SK-N-SH (cell line): Measurements from ENCODE around the gene ITSN1.

ENCODE experiments used
- CTCF ChIP-seq: fragments of 200-600 bp; sonication (generic); IDR thresholded peaks from 2 replicates; pipeline ENCODE4 v1.6.1; 2017; ENCODE audit warnings: antibody characterized with exemption, mild to moderate bottlenecking, moderate library complexity
- EP300 ChIP-seq, 2 experiments: IDR thresholded peaks; 2 replicates each; pipeline versions ENCODE4 v1.4.0 to v1.6.1; 2012; ENCODE audit warnings: borderline replicate concordance in 1 of 2, low read depth in 1 of 2, low read length in 1 of 2
- EZH2phosphoT487 ChIP-seq: fragments of 200-600 bp; sonication (generic); IDR thresholded peaks from 2 replicates; pipeline ENCODE4 v1.6.1; 2017; ENCODE audit warnings: low read depth, mixed run types, mild to moderate bottlenecking, antibody characterized with exemption, moderate library complexity, borderline replicate concordance
- FOXM1 ChIP-seq: IDR thresholded peaks from 2 replicates; pipeline ENCODE4 v1.4.0; 2012; ENCODE audit warnings: low read depth, mild to moderate bottlenecking
- IRF3 ChIP-seq: fragments of 150-350 bp; IDR thresholded peaks from 2 replicates; pipeline ENCODE4 v1.6.1; 2016; ENCODE audit warnings: mild to moderate bottlenecking, low read depth, low read length
- PBX3 ChIP-seq: IDR thresholded peaks from 2 replicates; pipeline ENCODE4; 2012
- RAD21 ChIP-seq: IDR thresholded peaks from 2 replicates; pipeline ENCODE4 v1.6.1; 2012; ENCODE audit warnings: mild to moderate bottlenecking, low read length
- REST ChIP-seq: IDR thresholded peaks from 2 replicates; pipeline ENCODE4 v1.6.1; 2012; ENCODE audit warnings: mild to moderate bottlenecking, low read depth, low read length, moderate library complexity
- RFX5 ChIP-seq: IDR thresholded peaks from 2 replicates; pipeline ENCODE4 v1.6.1; 2012; ENCODE audit warnings: mild to moderate bottlenecking, improper control_type of control experiment, low read length
- SMC3 ChIP-seq: IDR thresholded peaks from 2 replicates; pipeline ENCODE4 v1.6.1; 2012; ENCODE audit warnings: low read depth, low read length, improper control_type of control experiment
- TEAD4 ChIP-seq: IDR thresholded peaks from 2 replicates; pipeline ENCODE4 v1.4.0; 2012; ENCODE audit warnings: mild to moderate bottlenecking, borderline replicate concordance; ENCODE audit not compliant: insufficient read depth
- YY1 ChIP-seq: IDR thresholded peaks from 2 replicates; pipeline ENCODE4 v1.4.0; 2012; ENCODE audit warnings: low read depth, mild to moderate bottlenecking

- TF ChIP-seq EP300 (IDR thresholded peaks at IDR 0.05; ENCODE audit: borderline replicate concordance in 1 of 2, low read depth in 1 of 2, low read length in 1 of 2) (no peak), PBX3 (no peak), EZH2phosphoT487 (no peak), TEAD4 (no peak), RAD21 (no peak), CTCF (no peak), REST (no peak), YY1 (no peak), IRF3 (no peak), SMC3 (no peak), RFX5 (no peak), FOXM1 (no peak)
Observed at GRCh38 chr21:33663241-33663640, 20.9 kb downstream of the ITSN1 start.
